Panc1 (cell line): ENCODE data around the gene MAPT.

Experiments used
- POLR2AphosphoS5 ChIP-seq: IDR thresholded peaks from 2 replicates; pipeline ENCODE4 v1.6.1; 2012; ENCODE audit warnings: mild to moderate bottlenecking, low read depth, low read length, moderate library complexity
- SIN3A ChIP-seq: IDR thresholded peaks from 2 replicates; pipeline ENCODE4 v1.6.1; 2012; ENCODE audit warnings: low read depth, mild to moderate bottlenecking, low read length, moderate library complexity, borderline replicate concordance; ENCODE audit not compliant: insufficient read depth
- TF ChIP-seq, protein P1 (sequence below): fragments of 450-650 bp; IDR thresholded peaks from 2 replicates; pipeline ENCODE4 v1.5.1; 2017; ENCODE audit warnings: mild to moderate bottlenecking
- TF ChIP-seq, protein P2 (sequence below), 2 experiments: IDR thresholded peaks; 2 replicates each; pipeline ENCODE4 v1.6.1; 2011 to 2012; ENCODE audit warnings: low read depth in 2 of 2, control low read depth in 1 of 2, low read length in 1 of 2, mild to moderate bottlenecking in 1 of 2, moderate library complexity in 1 of 2; ENCODE audit not compliant: insufficient read depth in 1 of 2

DNA sequence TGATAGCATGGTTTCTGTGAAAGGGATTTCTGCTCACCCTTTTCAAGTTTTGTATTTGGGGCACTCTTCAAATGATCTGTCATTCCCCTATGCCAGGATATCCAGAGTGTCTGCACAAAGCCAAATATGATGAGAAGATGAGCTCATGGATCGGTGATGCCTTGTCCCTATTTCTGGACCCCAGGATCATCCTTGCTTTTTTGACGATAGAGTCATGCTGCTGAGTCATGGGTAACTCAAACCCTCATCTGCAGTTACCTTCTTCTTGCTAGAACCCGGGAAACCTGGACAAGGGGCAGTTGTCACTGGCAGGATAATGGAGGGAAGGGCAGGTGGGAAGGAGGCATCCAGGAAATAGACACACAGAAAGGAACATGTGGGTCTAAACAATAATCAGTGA, 17.8 kb upstream of the MAPT start:
- TF ChIP-seq, protein P1, sequence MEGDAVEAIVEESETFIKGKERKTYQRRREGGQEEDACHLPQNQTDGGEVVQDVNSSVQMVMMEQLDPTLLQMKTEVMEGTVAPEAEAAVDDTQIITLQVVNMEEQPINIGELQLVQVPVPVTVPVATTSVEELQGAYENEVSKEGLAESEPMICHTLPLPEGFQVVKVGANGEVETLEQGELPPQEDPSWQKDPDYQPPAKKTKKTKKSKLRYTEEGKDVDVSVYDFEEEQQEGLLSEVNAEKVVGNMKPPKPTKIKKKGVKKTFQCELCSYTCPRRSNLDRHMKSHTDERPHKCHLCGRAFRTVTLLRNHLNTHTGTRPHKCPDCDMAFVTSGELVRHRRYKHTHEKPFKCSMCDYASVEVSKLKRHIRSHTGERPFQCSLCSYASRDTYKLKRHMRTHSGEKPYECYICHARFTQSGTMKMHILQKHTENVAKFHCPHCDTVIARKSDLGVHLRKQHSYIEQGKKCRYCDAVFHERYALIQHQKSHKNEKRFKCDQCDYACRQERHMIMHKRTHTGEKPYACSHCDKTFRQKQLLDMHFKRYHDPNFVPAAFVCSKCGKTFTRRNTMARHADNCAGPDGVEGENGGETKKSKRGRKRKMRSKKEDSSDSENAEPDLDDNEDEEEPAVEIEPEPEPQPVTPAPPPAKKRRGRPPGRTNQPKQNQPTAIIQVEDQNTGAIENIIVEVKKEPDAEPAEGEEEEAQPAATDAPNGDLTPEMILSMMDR, result no peak
- TF ChIP-seq SIN3A (no peak), POLR2AphosphoS5 (no peak)
- TF ChIP-seq, protein P2, sequence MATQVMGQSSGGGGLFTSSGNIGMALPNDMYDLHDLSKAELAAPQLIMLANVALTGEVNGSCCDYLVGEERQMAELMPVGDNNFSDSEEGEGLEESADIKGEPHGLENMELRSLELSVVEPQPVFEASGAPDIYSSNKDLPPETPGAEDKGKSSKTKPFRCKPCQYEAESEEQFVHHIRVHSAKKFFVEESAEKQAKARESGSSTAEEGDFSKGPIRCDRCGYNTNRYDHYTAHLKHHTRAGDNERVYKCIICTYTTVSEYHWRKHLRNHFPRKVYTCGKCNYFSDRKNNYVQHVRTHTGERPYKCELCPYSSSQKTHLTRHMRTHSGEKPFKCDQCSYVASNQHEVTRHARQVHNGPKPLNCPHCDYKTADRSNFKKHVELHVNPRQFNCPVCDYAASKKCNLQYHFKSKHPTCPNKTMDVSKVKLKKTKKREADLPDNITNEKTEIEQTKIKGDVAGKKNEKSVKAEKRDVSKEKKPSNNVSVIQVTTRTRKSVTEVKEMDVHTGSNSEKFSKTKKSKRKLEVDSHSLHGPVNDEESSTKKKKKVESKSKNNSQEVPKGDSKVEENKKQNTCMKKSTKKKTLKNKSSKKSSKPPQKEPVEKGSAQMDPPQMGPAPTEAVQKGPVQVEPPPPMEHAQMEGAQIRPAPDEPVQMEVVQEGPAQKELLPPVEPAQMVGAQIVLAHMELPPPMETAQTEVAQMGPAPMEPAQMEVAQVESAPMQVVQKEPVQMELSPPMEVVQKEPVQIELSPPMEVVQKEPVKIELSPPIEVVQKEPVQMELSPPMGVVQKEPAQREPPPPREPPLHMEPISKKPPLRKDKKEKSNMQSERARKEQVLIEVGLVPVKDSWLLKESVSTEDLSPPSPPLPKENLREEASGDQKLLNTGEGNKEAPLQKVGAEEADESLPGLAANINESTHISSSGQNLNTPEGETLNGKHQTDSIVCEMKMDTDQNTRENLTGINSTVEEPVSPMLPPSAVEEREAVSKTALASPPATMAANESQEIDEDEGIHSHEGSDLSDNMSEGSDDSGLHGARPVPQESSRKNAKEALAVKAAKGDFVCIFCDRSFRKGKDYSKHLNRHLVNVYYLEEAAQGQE (IDR thresholded peaks at IDR 0.05; ENCODE audit: insufficient read depth in 1 of 2, low read depth in 2 of 2, low read length in 1 of 2), result no peak
